ENCODE results near the gene OR2T33.

DNA sequence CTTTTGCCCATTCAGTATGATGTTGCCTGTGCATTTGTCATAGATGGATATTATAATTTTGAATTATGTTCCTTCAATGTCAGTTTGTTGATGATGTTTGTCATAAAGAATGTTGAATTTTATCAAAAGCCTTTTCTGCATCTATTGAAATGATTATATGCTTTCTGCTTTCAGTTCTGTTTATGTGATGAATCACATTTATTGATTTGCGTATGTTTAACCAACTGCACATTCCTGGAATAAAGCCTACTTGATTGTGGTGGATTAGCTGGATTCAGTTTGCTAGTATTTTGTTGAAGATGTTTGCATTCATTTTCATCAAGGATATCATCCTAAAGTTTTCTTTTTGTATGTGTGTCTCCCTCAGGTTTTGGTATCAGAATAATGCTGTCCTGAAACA lies 52.2 kb downstream of the OR2T33 start:
- TF ChIP-seq REST (IDR thresholded peaks at IDR 0.05; ENCODE audit: insufficient read depth in 1 of 2, low read depth in 2 of 2, low read length in 1 of 2) = no peak
- TF ChIP-seq POLR2AphosphoS5 (IDR thresholded peaks at IDR 0.05; ENCODE audit: low read depth, low read length) = no peak
